Spleen (tissue), 11 donors: ENCODE results near the gene EIPR1. TPM values are rescaled to one million over a fixed set of nuclear protein-coding genes. Genes with fewer than 3 reads are reported as not detected.

ENCODE experiments used
- DNase-seq: peaks from one replicate; pipeline ENCODE4 v3.0.0-alpha.2; 2020
- H3K27ac ChIP-seq, 8 donors: fragments of 200-600 bp; sonication (generic) in 7 of 8; 1 replicate in 4 of 8; 2 replicates in 4 of 8; pipeline versions ENCODE4 v1.5.0 to v1.8.0; 2016 to 2021; ENCODE audit warnings: inconsistent platforms in 4 of 8, mild to moderate bottlenecking in 4 of 8, moderate library complexity in 1 of 8
- H3K27me3 ChIP-seq, 7 donors: fragments of 200-600 bp; sonication (generic) in 6 of 7; replicated peaks in 1 of 7; 1 replicate in 4 of 7; 2 replicates in 3 of 7; pipeline versions ENCODE4 v1.5.0 to v1.8.0; 2016 to 2021; ENCODE audit warnings: inconsistent platforms in 3 of 7, mild to moderate bottlenecking in 1 of 7
- H3K36me3 ChIP-seq, 6 donors: fragments of 200-600 bp; sonication (generic) in 5 of 6; 1 replicate in 4 of 6; 2 replicates in 2 of 6; pipeline versions ENCODE4 v1.5.0 to v1.8.0; 2016 to 2021; ENCODE audit warnings: inconsistent platforms in 2 of 6
- H3K4me1 ChIP-seq, 6 donors: fragments of 200-600 bp; sonication (generic) in 5 of 6; 1 replicate in 3 of 6; 2 replicates in 3 of 6; pipeline versions ENCODE4 v1.5.0 to v1.8.0; 2016 to 2021; ENCODE audit warnings: inconsistent platforms in 3 of 6
- H3K4me3 ChIP-seq, 8 donors: fragments of 200-600 bp; sonication (generic) in 7 of 8; 1 replicate in 4 of 8; 2 replicates in 4 of 8; pipeline versions ENCODE4 v1.5.0 to v1.8.0; 2016 to 2021; ENCODE audit warnings: inconsistent platforms in 4 of 8, mild to moderate bottlenecking in 4 of 8, moderate library complexity in 2 of 8
- H3K9me3 ChIP-seq, 8 donors: fragments of 200-600 bp; sonication (generic) in 7 of 8; 1 replicate in 4 of 8; 2 replicates in 4 of 8; pipeline versions ENCODE4 v1.5.0 to v1.8.0; 2016 to 2021; ENCODE audit warnings: inconsistent platforms in 4 of 8
- POLR2A ChIP-seq, 3 donors: fragments of 450-650 bp; IDR thresholded peaks; one replicate each; pipeline ENCODE4 v1.5.1; 2017; ENCODE audit warnings: antibody characterized with exemption in 3 of 3, mild to moderate bottlenecking in 1 of 3
- POLR2AphosphoS5 ChIP-seq, 3 donors: sonication (generic); formaldehyde crosslinking; IDR thresholded peaks; one replicate each; pipeline ENCODE4 v1.5.1; 2017; ENCODE audit warnings: antibody characterized with exemption in 3 of 3
- WGBS, 5 donors: extraction: QIAGEN DNeasy Blood & Tissue Kit in 3 of 5; methylation state at CpG; one replicate each; pipeline versions ENCODE4 v1.1.5 to v1.1.7; 2013 to 2018; 5-methylcytosine and 5-hydroxymethylcytosine counted together
- intact Hi-C: fragments of 100-400 bp; cut with DNase I; formaldehyde crosslinking; loops from one replicate; pipeline ENCODE4 v1.15.0; 2023; ENCODE audit warnings: low total_unique reads
- polyA plus RNA-seq, 3 donors: library from polyadenylated mRNA; stranded (reverse); fragments of 200-250 nt; gene quantifications; one replicate each; pipeline ENCODE4 v1.2.1, GENCODE V29; 2013
- total RNA-seq, 7 donors: library from RNA; depleted of rRNA in 3 of 7; stranded (reverse); fragments of >200 nt in 3 of 7; fragmentation: NEBNext Ultra II Directional in 4 of 7; extraction: Animal tissue kit (Norgen Biotek cat#: 25700) in 4 of 7; gene quantifications; one replicate each; pipeline versions ENCODE4 v1.1.0 to v1.2.1, GENCODE V29; 2016 to 2021
- TF ChIP-seq, protein P1 (sequence below), 11 experiments: fragments of 200-600 bp in 7 of 11; fragments of 450-650 bp in 4 of 11; sonication (generic) in 4 of 11; IDR thresholded peaks in 8 of 11; conservative IDR thresholded peaks in 3 of 11; 1 replicate in 7 of 11; 2 replicates in 4 of 11; pipeline versions ENCODE4 v1.4.0 to v1.8.0; 2016 to 2021; ENCODE audit warnings: antibody characterized with exemption in 11 of 11, inconsistent platforms in 4 of 11, mild to moderate bottlenecking in 1 of 11
- donor health status: healthy with polysubstance abuse.
- donor health status: DM: no; HTN: no; CAD: no; lungs with moderate emphysema.
- donor health status: DM: no; HTN: no; CAD: no.
- donor health status: Bipolar disorder and iron deficiency.
- donor health status: healthy.
- donor health status: DM: no; HTN: no; CAD: no.
- donor health status: DM: yes; HTN: yes; CAD: no.

Gene EIPR1
- total and polyA plus RNA-seq, 10 donors = 16.1 to 60.1 (median 26.3) TPM

- intact Hi-C loops = loop anchor here (10.0 kb wide), 2 partner anchors 109 to 299 kb away; no protein-coding TSS in a partner anchor
- peak overlapping the region in 5 of 8 donors; percentile 9 to 56 (median 36) for H3K27ac ChIP-seq
- peak overlapping the region in 2 of 8 donors; percentile 19 to 46 for H3K4me3 ChIP-seq
These were observed 73.8 kb downstream of the EIPR1 start for GRCh38 chr2:3303583-3304406.

GRCh38 chr2:3302751-3303582 lies 74.7 kb downstream of the EIPR1 start:
- no peaks in the 10 kb centered on the region for H3K9me3 ChIP-seq
- DNase-seq = peak; percentile 77
- H3K27ac ChIP-seq = peak overlapping the region in 5 of 8 donors; percentile 9 to 56 (median 36)
- peak overlapping the region in 2 of 8 donors; percentile 19 to 46 for H3K4me3 ChIP-seq
- H3K36me3 ChIP-seq = peaks cover 0 to 22% (median 0%) of the 10 kb centered on the region in 6 donors
- intact Hi-C loops = loop anchor here (10.0 kb wide), 2 partner anchors 108 to 298 kb away; no protein-coding TSS in a partner anchor
- TF ChIP-seq, protein P1, sequence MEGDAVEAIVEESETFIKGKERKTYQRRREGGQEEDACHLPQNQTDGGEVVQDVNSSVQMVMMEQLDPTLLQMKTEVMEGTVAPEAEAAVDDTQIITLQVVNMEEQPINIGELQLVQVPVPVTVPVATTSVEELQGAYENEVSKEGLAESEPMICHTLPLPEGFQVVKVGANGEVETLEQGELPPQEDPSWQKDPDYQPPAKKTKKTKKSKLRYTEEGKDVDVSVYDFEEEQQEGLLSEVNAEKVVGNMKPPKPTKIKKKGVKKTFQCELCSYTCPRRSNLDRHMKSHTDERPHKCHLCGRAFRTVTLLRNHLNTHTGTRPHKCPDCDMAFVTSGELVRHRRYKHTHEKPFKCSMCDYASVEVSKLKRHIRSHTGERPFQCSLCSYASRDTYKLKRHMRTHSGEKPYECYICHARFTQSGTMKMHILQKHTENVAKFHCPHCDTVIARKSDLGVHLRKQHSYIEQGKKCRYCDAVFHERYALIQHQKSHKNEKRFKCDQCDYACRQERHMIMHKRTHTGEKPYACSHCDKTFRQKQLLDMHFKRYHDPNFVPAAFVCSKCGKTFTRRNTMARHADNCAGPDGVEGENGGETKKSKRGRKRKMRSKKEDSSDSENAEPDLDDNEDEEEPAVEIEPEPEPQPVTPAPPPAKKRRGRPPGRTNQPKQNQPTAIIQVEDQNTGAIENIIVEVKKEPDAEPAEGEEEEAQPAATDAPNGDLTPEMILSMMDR (IDR thresholded peaks at IDR 0.05 in 8 of 11, conservative IDR thresholded peaks at IDR 0.05 in 3 of 11) = no peak
- TF ChIP-seq POLR2AphosphoS5 (IDR thresholded peaks at IDR 0.05) = no peak
- no peak for TF ChIP-seq POLR2A (IDR thresholded peaks at IDR 0.05)
- no peaks in the 10 kb centered on the region for H3K27me3 ChIP-seq
- WGBS, 5 donors = 66 to 80% (median 73%) methylated on average over 17 to 25 of the region's 25 CpGs
- H3K4me1 ChIP-seq = peaks cover 0 to 17% (median 14%) of the 10 kb centered on the region in 6 donors

More at GRCh38 chr2:3303583-3304406, 73.8 kb downstream of the EIPR1 start:
- H3K36me3 ChIP-seq = peaks cover 0 to 21% (median 0%) of the 10 kb centered on the region in 6 donors
- H3K9me3 ChIP-seq = no peaks in the 10 kb centered on the region
- peak; percentile 96 for DNase-seq
- no peaks in the 10 kb centered on the region for H3K27me3 ChIP-seq
- TF ChIP-seq POLR2A (IDR thresholded peaks at IDR 0.05) (no peak), POLR2AphosphoS5 (IDR thresholded peaks at IDR 0.05) (peak; percentile 62 to 79 (median 78))
- TF ChIP-seq, protein P1 (IDR thresholded peaks at IDR 0.05 in 8 of 11, conservative IDR thresholded peaks at IDR 0.05 in 3 of 11) = peak; percentile 79 to 97 (median 93)
- peaks cover 0 to 17% (median 14%) of the 10 kb centered on the region in 6 donors for H3K4me1 ChIP-seq
- WGBS, 5 donors = 36 to 41% (median 37%) methylated on average over 34 of the region's 34 CpGs

DNA sequence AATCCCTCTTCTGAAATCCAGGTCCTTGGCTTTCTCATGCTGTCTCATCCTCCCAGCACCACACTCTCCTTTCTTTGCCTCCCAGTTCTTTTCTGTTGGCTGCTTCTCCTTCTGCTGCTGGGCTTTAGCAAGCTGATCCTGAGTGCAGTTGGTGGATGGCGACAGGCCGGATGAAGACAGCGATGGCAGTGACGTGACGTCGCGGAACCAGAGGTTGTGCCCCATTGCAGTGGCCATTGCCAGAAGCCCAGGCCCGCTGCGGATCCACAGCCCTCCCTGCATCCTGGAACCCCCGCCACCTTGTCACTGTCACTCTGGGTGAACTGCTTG lies 75.2 kb downstream of the EIPR1 start:
- Histone ChIP-seq H3K27ac (peak overlapping the region in 1 of 8 donors; percentile 56), H3K4me1 (peaks cover 0 to 17% (median 14%) of the 10 kb centered on the region in 6 donors), H3K27me3 (no peaks in the 10 kb centered on the region), H3K4me3 (no peak overlapping the region), H3K9me3 (no peaks in the 10 kb centered on the region), H3K36me3 (peaks cover 0 to 21% (median 0%) of the 10 kb centered on the region in 6 donors)
- TF ChIP-seq POLR2AphosphoS5 (IDR thresholded peaks at IDR 0.05) = no peak
- TF ChIP-seq, protein P1 (IDR thresholded peaks at IDR 0.05 in 8 of 11, conservative IDR thresholded peaks at IDR 0.05 in 3 of 11) = no peak
- no peak for TF ChIP-seq POLR2A (IDR thresholded peaks at IDR 0.05)
- DNase-seq = no peak
- intact Hi-C loops = loop anchor here (10.0 kb wide), 2 partner anchors 108 to 298 kb away; no protein-coding TSS in a partner anchor
- 92 to 98% (median 97%) methylated on average over 10 of the region's 10 CpGs for WGBS, 5 donors
